ENCODE measurements around the gene C4BPA. TPM values are rescaled to one million over a fixed set of nuclear protein-coding genes. Genes with fewer than 3 reads are reported as not detected.

The C4BPA gene
- polyA plus RNA-seq, 1 of the 3 experiments (the other 2 are of a cell fraction) = not detected

- H3K9me3 ChIP-seq = no peaks in the 10 kb centered on the region
- peaks cover 32% of the 10 kb centered on the region; the same call in 1 of the 2 replicates for H3K27me3 ChIP-seq (ENCODE audit: insufficient read depth)
- TF ChIP-seq RXRA (IDR thresholded peaks at IDR 0.05; ENCODE audit: borderline replicate concordance, low read depth) = no peak
- TF ChIP-seq RAD21 (IDR thresholded peaks at IDR 0.05; ENCODE audit: low read length) = no peak
- TF ChIP-seq RFX5 (IDR thresholded peaks at IDR 0.05; ENCODE audit: low read length) = no peak
- no peak for TF ChIP-seq SIN3A (IDR thresholded peaks at IDR 0.05; ENCODE audit: borderline replicate concordance, low read depth, low read length)
- no peak for TF ChIP-seq YY1 (IDR thresholded peaks at IDR 0.05; ENCODE audit: low read depth)
- TF ChIP-seq USF2 (IDR thresholded peaks at IDR 0.05; ENCODE audit: borderline replicate concordance, low read depth, low read length) = no peak
- TF ChIP-seq CTCF (IDR thresholded peaks at IDR 0.05) = no peak
- no peak for TF ChIP-seq MAX (IDR thresholded peaks at IDR 0.05; ENCODE audit: low read depth)
- TF ChIP-seq TCF12 (IDR thresholded peaks at IDR 0.05) = no peak
- TF ChIP-seq MXI1 (IDR thresholded peaks at IDR 0.05; ENCODE audit: low read depth, low read length) = no peak
- no peak for TF ChIP-seq IRF3 (IDR thresholded peaks at IDR 0.05; ENCODE audit: low read depth, low read length)
- no peak for TF ChIP-seq REST (IDR thresholded peaks at IDR 0.05; ENCODE audit: low read depth, low read length)
- TF ChIP-seq FOXJ3 (CRISPR knock-in tag; IDR thresholded peaks at IDR 0.05) = no peak
- no peak for TF ChIP-seq CHD2 (IDR thresholded peaks at IDR 0.05; ENCODE audit: low read length, partially characterized antibody)
- no peak for TF ChIP-seq FOSL2 (IDR thresholded peaks at IDR 0.05; ENCODE audit: borderline replicate concordance, low read depth)
- no peak for TF ChIP-seq GABPA (IDR thresholded peaks at IDR 0.05; ENCODE audit: low read depth)
- no peak for TF ChIP-seq GATA2 (CRISPR knock-in tag; IDR thresholded peaks at IDR 0.05)
- no peak for TF ChIP-seq ELF1 (IDR thresholded peaks at IDR 0.05)
- TF ChIP-seq TAF1 (IDR thresholded peaks at IDR 0.05; ENCODE audit: borderline replicate concordance, low read depth, low read length) = no peak
- TF ChIP-seq RCOR1 (IDR thresholded peaks at IDR 0.05; ENCODE audit: low read length) = no peak
- no peaks in the 10 kb centered on the region for H3K4me1 ChIP-seq (ENCODE audit: control insufficient read depth in 1 of 2, insufficient read depth in 2 of 2, low read depth in 1 of 2, low read length in 1 of 2)
- CTCF ChIA-PET = interaction anchor here (1.9 to 4.4 kb wide), 3 partner anchors 10 to 410 kb away, joined by 9 to 18 read pairs (median 9); no protein-coding TSS in a partner anchor
- H2AFZ ChIP-seq (ENCODE audit: low read depth) = no peak overlapping the region; the same call in 1 of the 2 replicates
- no peaks in the 10 kb centered on the region for H3K36me3 ChIP-seq (replicated peaks in 1 of 2; ENCODE audit: control insufficient read depth in 1 of 2, insufficient read depth in 2 of 2, low read length in 1 of 2)
- H3K27ac ChIP-seq (ENCODE audit: low read depth in 2 of 2, low read length in 1 of 2) = no peak overlapping the region
- H3K9me2 ChIP-seq = no peaks in the 10 kb centered on the region
- H3K4me3 ChIP-seq (ENCODE audit: low read depth in 2 of 2, low read length in 1 of 2) = no peak overlapping the region; a peak in 1 of 4 replicates
- no peaks in the 10 kb centered on the region for H3K79me2 ChIP-seq (ENCODE audit: insufficient read depth)
- H3K4me2 ChIP-seq = no peak overlapping the region
- H3K9ac ChIP-seq = no peak overlapping the region
- WGBS (ENCODE audit: low lambda C conversion rate) = 25% methylated on average over 17 of the region's 17 CpGs
- no peaks in the 10 kb centered on the region for H3F3A ChIP-seq (replicated peaks; ENCODE audit: insufficient read depth)
- POLR2A ChIA-PET = no interaction called here
- H4K20me1 ChIP-seq (ENCODE audit: insufficient read depth) = no peaks in the 10 kb centered on the region
- DNase-seq = no peak
Observed at GRCh38 chr1:207089627-207090355, 14.2 kb upstream of the C4BPA start.
